ENCODE data around the gene TRIB2.

Gene TRIB2

GRCh38 chr2:12721566-12722446, 5.1 kb downstream of the TRIB2 start:
- DNase-seq = no peak

GRCh38 chr2:12722447-12723316, 5.9 kb downstream of the TRIB2 start:
- no peak for DNase-seq

GRCh38 chr2:12723736-12724463, 7.2 kb downstream of the TRIB2 start:
- DNase-seq = no peak

GRCh38 chr2:12725233-12726187, 8.8 kb downstream of the TRIB2 start:
- DNase-seq = no peak

- no peak for DNase-seq
Measured at GRCh38 chr2:12726271-12726670, 9.5 kb downstream of the TRIB2 start.

GRCh38 chr2:12727065-12727464, 10.3 kb downstream of the TRIB2 start:
- no peak for DNase-seq

- no peak for DNase-seq
Measured at GRCh38 chr2:12727641-12728040, 10.9 kb downstream of the TRIB2 start.

GRCh38 chr2:12728221-12728777, 11.6 kb downstream of the TRIB2 start:
- DNase-seq = no peak

GRCh38 chr2:12730265-12730664, 13.5 kb downstream of the TRIB2 start:
- DNase-seq = no peak

GRCh38 chr2:12731701-12732280, 15.1 kb downstream of the TRIB2 start:
- DNase-seq = no peak

- no peak for DNase-seq
Measured at GRCh38 chr2:12732651-12733050, 15.9 kb downstream of the TRIB2 start.

GRCh38 chr2:12733846-12734245, 17.1 kb downstream of the TRIB2 start:
- peak; percentile 42 to 76 for DNase-seq

- DNase-seq = peak in 1 of 2 experiments; percentile 44
Measured at GRCh38 chr2:12734914-12735654, 18.3 kb downstream of the TRIB2 start.

- no peak for DNase-seq
Measured at GRCh38 chr2:12737297-12737696, 20.6 kb downstream of the TRIB2 start.

GRCh38 chr2:12737738-12738485, 21.2 kb downstream of the TRIB2 start:
- DNase-seq = no peak

GRCh38 chr2:12739721-12740254, 23.1 kb downstream of the TRIB2 start:
- DNase-seq = no peak

- no peak for DNase-seq
Measured at GRCh38 chr2:12741380-12741779, 24.6 kb downstream of the TRIB2 start.

- DNase-seq = no peak
Measured at GRCh38 chr2:12742891-12743290, 26.2 kb downstream of the TRIB2 start.

GRCh38 chr2:12750166-12750905, 33.6 kb downstream of the TRIB2 start:
- DNase-seq = no peak

All from NCI-H526 (cell line).